ENCODE results near the gene TMEM200B.

GRCh38 chr1:29164588-29164987, 40.9 kb upstream of the TMEM200B start:
- TF ChIP-seq CTCF (IDR thresholded peaks at IDR 0.05; ENCODE audit: borderline replicate concordance, extremely low read depth, low read length, poor library complexity, severe bottlenecking): no peak
- no peak for TF ChIP-seq EZH2 (IDR thresholded peaks at IDR 0.05; ENCODE audit: borderline replicate concordance, low read depth, low read length, severe bottlenecking)

Measured in DND-41 (cell line).